WERI-Rb-1 (cell line): ENCODE results near the gene ZNF630.
"Not testable (repeated sequence)": the region's sequence is repeated elsewhere in the genome, so short reads cannot be mapped to it uniquely, and the experiment has no call there.

Experiments
- DNase-seq: peaks from one replicate; pipeline ENCODE4 v3.0.0-alpha.2; 2020
- H3K27ac ChIP-seq: fragments of 250-450 bp; sonication (Bioruptor Pico); 2 replicates; pipeline ENCODE4 v1.5.1; 2020; ENCODE audit warnings: mild to moderate bottlenecking, moderate library complexity
- H3K27me3 ChIP-seq: fragments of 250-450 bp; sonication (Bioruptor Pico); 2 replicates; pipeline ENCODE4 v1.5.1; 2021; ENCODE audit warnings: mild to moderate bottlenecking, low read depth, moderate library complexity; ENCODE audit not compliant: insufficient read depth, severe bottlenecking
- H3K36me3 ChIP-seq: fragments of 250-450 bp; sonication (Bioruptor Pico); 2 replicates; pipeline ENCODE4 v1.5.1; 2020; ENCODE audit warnings: mild to moderate bottlenecking, moderate library complexity
- H3K4me3 ChIP-seq: 2 replicates; pipeline ENCODE4 v1.5.1; 2011; ENCODE audit warnings: low read depth, mild to moderate bottlenecking, control low read depth, low read length
- H3K9me3 ChIP-seq: fragments of 250-450 bp; sonication (Bioruptor Pico); 2 replicates; pipeline ENCODE4 v1.5.1; 2021; ENCODE audit warnings: mild to moderate bottlenecking, moderate library complexity; ENCODE audit not compliant: severe bottlenecking
- CTCF ChIP-seq: IDR thresholded peaks from 2 replicates; pipeline ENCODE4 v1.5.1; 2011; ENCODE audit warnings: low read depth, mild to moderate bottlenecking, control low read depth, inconsistent platforms, low read length

Gene ZNF630

GRCh38 chrX:48025561-48025960, 45.9 kb downstream of the ZNF630 start:
- Histone ChIP-seq H3K27ac (no peak overlapping the region), H3K36me3 (no peaks in the 10 kb centered on the region)

GRCh38 chrX:48022738-48023137, 48.7 kb downstream of the ZNF630 start:
- no peak overlapping the region for H3K4me3 ChIP-seq
- no peaks in the 10 kb centered on the region for H3K9me3 ChIP-seq
- DNase-seq = no peak
- H3K36me3 ChIP-seq = no peaks in the 10 kb centered on the region
- TF ChIP-seq CTCF = no peak
- no peak overlapping the region for H3K27ac ChIP-seq
- no peaks in the 10 kb centered on the region for H3K27me3 ChIP-seq

More at GRCh38 chrX:48025561-48025960, 45.9 kb downstream of the ZNF630 start:
- Histone ChIP-seq H3K27me3 (no peaks in the 10 kb centered on the region), H3K4me3 (no peak overlapping the region), H3K9me3 (no peaks in the 10 kb centered on the region)
- peak; percentile 65 for DNase-seq
- TF ChIP-seq CTCF = peak; percentile 61

GRCh38 chrX:48022100-48022499, 49.3 kb downstream of the ZNF630 start:
- no peaks in the 10 kb centered on the region for H3K9me3 ChIP-seq
- no peaks in the 10 kb centered on the region for H3K27me3 ChIP-seq
- DNase-seq = no peak
- no peak overlapping the region; the same call in 1 of the 2 replicates for H3K27ac ChIP-seq
- TF ChIP-seq CTCF = no peak
- peak overlapping the region; percentile 64 for H3K4me3 ChIP-seq
- H3K36me3 ChIP-seq = no peaks in the 10 kb centered on the region

- Histone ChIP-seq H3K4me3 (peak overlapping the region; percentile 64), H3K27me3 (no peaks in the 10 kb centered on the region), H3K9me3 (no peaks in the 10 kb centered on the region), H3K36me3 (no peaks in the 10 kb centered on the region), H3K27ac (peak overlapping the region; percentile 98)
- DNase-seq = peak; percentile 81
- no peak for TF ChIP-seq CTCF
Measured at GRCh38 chrX:48021026-48021900, 50.2 kb downstream of the ZNF630 start.

- not testable (repeated sequence) for DNase-seq, H3K27ac ChIP-seq
- H3K4me3 ChIP-seq = peak overlapping the region; percentile 64
Measured at GRCh38 chrX:48020472-48020871, 51.0 kb downstream of the ZNF630 start.

GRCh38 chrX:48019892-48020291, 51.5 kb downstream of the ZNF630 start:
- not testable (repeated sequence) for H3K27me3 ChIP-seq, H3K9me3 ChIP-seq, H3K27ac ChIP-seq, H3K36me3 ChIP-seq, H3K4me3 ChIP-seq, DNase-seq

More at GRCh38 chrX:48020472-48020871, 51.0 kb downstream of the ZNF630 start:
- H3K36me3 ChIP-seq, H3K9me3 ChIP-seq, H3K27me3 ChIP-seq: not testable (repeated sequence)

- not testable (repeated sequence) for H3K27me3 ChIP-seq, H3K36me3 ChIP-seq, H3K9me3 ChIP-seq, DNase-seq, H3K4me3 ChIP-seq, H3K27ac ChIP-seq
Measured at GRCh38 chrX:48016583-48017310, 54.7 kb downstream of the ZNF630 start.

- H3K27ac ChIP-seq, H3K36me3 ChIP-seq, H3K27me3 ChIP-seq, DNase-seq, H3K9me3 ChIP-seq, H3K4me3 ChIP-seq: not testable (repeated sequence)
Measured at GRCh38 chrX:48009445-48009960, 61.9 kb downstream of the ZNF630 start.
